Renal cortical epithelial cell (primary cell): ENCODE data around the gene TPM3. TPM values are rescaled to one million over a fixed set of nuclear protein-coding genes. Genes with fewer than 3 reads are reported as not detected.
"Not testable (repeated sequence)": the region's sequence is repeated elsewhere in the genome, so short reads cannot be mapped to it uniquely, and the experiment has no call there.

Experiments used
- DNase-seq: peaks from one replicate; pipeline ENCODE4 v3.0.0-alpha.2; 2011; ENCODE audit warnings: low read depth
- total RNA-seq: library from RNA; depleted of rRNA; stranded (reverse); fragments of >200 nt; gene quantifications from 2 replicates; pipeline ENCODE4 v1.2.3, GENCODE V29; 2014

The TPM3 gene
- total RNA-seq, 1 donor from 2014 or later, result 654 TPM

GRCh38 chr1:154206196-154206595, 14.3 kb upstream of the TPM3 start, which contains the start of gene CFAP141:
TSS of gene CFAP141 (minus strand) at chr1:154206333. CDS start at chr1:154206307, 26 bp downstream.
- peak; percentile 42 for DNase-seq

GRCh38 chr1:154205778-154206177, 13.9 kb upstream of the TPM3 start:
- not testable (repeated sequence) for DNase-seq

GRCh38 chr1:154199563-154199879, 7.6 kb upstream of the TPM3 start:
- no peak for DNase-seq

- DNase-seq, result peak; percentile 74
Measured at GRCh38 chr1:154198756-154199562, 7.1 kb upstream of the TPM3 start.

- peak; percentile 54 for DNase-seq
Measured at GRCh38 chr1:154193821-154194220, 1.9 kb upstream of the TPM3 start.

GRCh38 chr1:154192476-154192875, 576 bp upstream of the TPM3 start:
- no peak for DNase-seq

GRCh38 chr1:154190550-154190949, 1.4 kb downstream of the TPM3 start:
- peak; percentile 47 for DNase-seq

- DNase-seq, result no peak
Measured at GRCh38 chr1:154186852-154187501, 4.9 kb downstream of the TPM3 start.

GRCh38 chr1:154186177-154186576, 5.7 kb downstream of the TPM3 start:
- DNase-seq, result peak; percentile 53

- peak; percentile 92 for DNase-seq
Measured at GRCh38 chr1:154183046-154183915, 8.6 kb downstream of the TPM3 start.

- peak; percentile 39 for DNase-seq
Measured at GRCh38 chr1:154182344-154183045, 9.4 kb downstream of the TPM3 start.

GRCh38 chr1:154181944-154182343, 10.0 kb downstream of the TPM3 start:
- DNase-seq, result no peak

- DNase-seq, result no peak
Measured at GRCh38 chr1:154179946-154180687, 11.8 kb downstream of the TPM3 start.

GRCh38 chr1:154178911-154179811, 12.7 kb downstream of the TPM3 start:
- DNase-seq, result no peak

GRCh38 chr1:154178013-154178412, 13.9 kb downstream of the TPM3 start:
- no peak for DNase-seq

GRCh38 chr1:154176337-154176736, 15.6 kb downstream of the TPM3 start:
- DNase-seq, result peak; percentile 81

- no peak for DNase-seq
Measured at GRCh38 chr1:154174654-154175053, 17.2 kb downstream of the TPM3 start.

- DNase-seq, result no peak
Measured at GRCh38 chr1:154171880-154172279, 20.0 kb downstream of the TPM3 start.

GRCh38 chr1:154171223-154171583, 20.7 kb downstream of the TPM3 start:
- no peak for DNase-seq
